CD4-positive, alpha-beta memory T cell (primary cell): Measurements from ENCODE around the gene PSMD4. TPM values are rescaled to one million over a fixed set of nuclear protein-coding genes. Genes with fewer than 3 reads are reported as not detected.

Source experiments
- CTCF ChIA-PET: fragments of 350-600 bp; sonication (Branson Sonifier 250); formaldehyde crosslinking; loops from one replicate; lab custom pipeline; 2021; ENCODE audit warnings: inconsistent platforms; ENCODE audit not compliant: partially characterized antibody; lab: Charles Lee
- POLR2A ChIA-PET: fragments of 350-600 bp; sonication (Branson Sonifier 250); formaldehyde crosslinking; loops from one replicate; lab custom pipeline; 2021; ENCODE audit not compliant: partially characterized antibody; lab: Charles Lee
- DNase-seq, 5 donors: peaks; one replicate each; pipeline versions ENCODE4 v3.0.0 to v3.0.0-alpha.2; 2020 to 2022; ENCODE audit warnings: mixed read lengths in 1 of 5
- H3K27ac ChIP-seq: one replicate; pipeline ENCODE4 v1.7.0; 2013; ENCODE audit warnings: low read depth, low read length
- H3K27me3 ChIP-seq: 2 replicates; pipeline ENCODE4 v1.7.0; 2013; ENCODE audit warnings: mild to moderate bottlenecking, low read length, moderate library complexity; ENCODE audit not compliant: insufficient read depth
- H3K36me3 ChIP-seq: 2 replicates; pipeline ENCODE4 v1.7.0; 2013; ENCODE audit warnings: mild to moderate bottlenecking, low read length, moderate library complexity; ENCODE audit not compliant: insufficient read depth
- H3K4me1 ChIP-seq: 2 replicates; pipeline ENCODE4 v1.7.0; 2013; ENCODE audit warnings: mild to moderate bottlenecking, low read length, moderate library complexity; ENCODE audit not compliant: insufficient read depth
- H3K4me3 ChIP-seq, 2 donors: one replicate each; pipeline ENCODE4 v1.7.0; 2013; ENCODE audit warnings: low read length in 2 of 2, mild to moderate bottlenecking in 1 of 2
- H3K9me3 ChIP-seq, 2 donors: one replicate each; pipeline ENCODE4 v1.7.0; 2013; ENCODE audit warnings: low read length in 2 of 2, control low read depth in 1 of 2; ENCODE audit not compliant: control insufficient read depth in 1 of 2
- H3K27ac Mint-ChIP-seq, 7 donors: one replicate each; pipeline ENCODE4 v1.8.0; 2020 to 2021; ENCODE audit warnings: mixed read lengths in 7 of 7, mild to moderate bottlenecking in 6 of 7, inconsistent platforms in 3 of 7, moderate library complexity in 3 of 7
- H3K27me3 Mint-ChIP-seq, 2 donors: one replicate each; pipeline ENCODE4 v1.8.0; 2020 to 2021; ENCODE audit warnings: mixed read lengths in 2 of 2
- H3K36me3 Mint-ChIP-seq, 2 donors: one replicate each; pipeline ENCODE4 v1.8.0; 2020 to 2021; ENCODE audit warnings: mixed read lengths in 2 of 2, inconsistent platforms in 1 of 2, mild to moderate bottlenecking in 1 of 2
- H3K4me1 Mint-ChIP-seq, 4 donors: one replicate each; pipeline ENCODE4 v1.8.0; 2020 to 2021; ENCODE audit warnings: mixed read lengths in 4 of 4, mild to moderate bottlenecking in 1 of 4
- H3K4me3 Mint-ChIP-seq, 8 donors: one replicate each; pipeline ENCODE4 v1.8.0; 2020 to 2021; ENCODE audit warnings: mixed read lengths in 8 of 8, mild to moderate bottlenecking in 7 of 8, moderate library complexity in 6 of 8, inconsistent platforms in 3 of 8
- H3K9me3 Mint-ChIP-seq, 8 donors: one replicate each; pipeline ENCODE4 v1.8.0; 2020 to 2021; ENCODE audit warnings: mixed read lengths in 8 of 8, mild to moderate bottlenecking in 5 of 8, inconsistent platforms in 3 of 8, moderate library complexity in 1 of 8
- intact Hi-C: fragments of 100-400 bp; cut with micrococcal nuclease; formaldehyde crosslinking; loops from one replicate; pipeline ENCODE4 v1.15.1; 2023
- polyA plus RNA-seq, 2 donors: library from polyadenylated mRNA; unstranded; fragments of 300-500 nt; fragmentation: Illumina TruSeq; gene quantifications; one replicate each; pipeline ENCODE4 v1.2.3, GENCODE V29; 2021
- total RNA-seq, 2 experiments: library from RNA; stranded (reverse); gene quantifications; one replicate each; pipeline ENCODE4 v1.2.3, GENCODE V29; 2021

The PSMD4 gene
- total and polyA plus RNA-seq, 4 experiments from 2014 or later: 143 to 380 (median 196) TPM

DNA sequence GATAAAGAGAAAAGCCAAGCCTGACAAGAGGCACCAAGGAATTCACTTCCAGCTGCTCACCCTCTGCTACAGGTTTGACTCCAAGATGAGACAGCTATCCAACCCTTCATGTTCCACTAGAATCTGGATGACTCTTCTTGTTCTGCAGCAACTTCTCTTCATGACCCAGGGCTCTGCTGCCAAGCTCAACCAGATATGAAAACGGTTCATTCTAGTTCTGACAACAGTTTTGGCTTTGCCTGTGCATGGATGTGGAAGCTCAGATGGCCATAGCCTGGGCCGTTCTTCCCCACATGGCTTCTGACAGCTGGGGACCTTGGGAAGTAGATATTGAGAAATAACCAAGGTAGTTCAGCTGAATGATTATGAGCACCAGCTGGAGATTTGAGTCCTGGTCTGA, 59.0 kb downstream of the PSMD4 start:
- Mint-ChIP-seq H3K36me3 (peaks cover 28 to 78% of the 10 kb centered on the region in 2 donors), H3K9me3 (no peaks in the 10 kb centered on the region), H3K4me3 (no peak overlapping the region), H3K27me3 (no peaks in the 10 kb centered on the region), H3K4me1 (peaks cover 27 to 53% (median 36%) of the 10 kb centered on the region in 4 donors), H3K27ac (peak overlapping the region in 5 of 7 donors; percentile 9 to 31 (median 19))
- POLR2A ChIA-PET: interaction anchor here (2.3 kb wide), 1 partner anchor 13 kb away, joined by 14 read pairs; the partner anchor contains the start of gene PI4KB
- no peak for DNase-seq
- Histone ChIP-seq H3K36me3 (peaks cover 66% of the 10 kb centered on the region), H3K27me3 (no peaks in the 10 kb centered on the region), H3K4me1 (peaks cover 37% of the 10 kb centered on the region), H3K9me3 (no peaks in the 10 kb centered on the region), H3K27ac (no peak overlapping the region), H3K4me3 (no peak overlapping the region)
- intact Hi-C loops: no loop called here
- CTCF ChIA-PET: interaction anchor here (0.9 to 5.8 kb wide), 4 partner anchors 12 to 82 kb away, joined by 3 to 46 read pairs (median 6); no protein-coding TSS in a partner anchor

- ChIA-PET POLR2A (interaction anchor here (2.3 kb wide), 1 partner anchor 12 kb away, joined by 14 read pairs; the partner anchor contains the start of gene PI4KB), CTCF (interaction anchor here (0.9 to 5.8 kb wide), 4 partner anchors 13 to 81 kb away, joined by 3 to 46 read pairs (median 6); no protein-coding TSS in a partner anchor)
- Histone ChIP-seq H3K27me3 (no peaks in the 10 kb centered on the region), H3K4me3 (no peak overlapping the region), H3K4me1 (peaks cover 37% of the 10 kb centered on the region), H3K27ac (no peak overlapping the region), H3K9me3 (no peaks in the 10 kb centered on the region), H3K36me3 (peaks cover 62% of the 10 kb centered on the region)
- Mint-ChIP-seq H3K4me3 (no peak overlapping the region), H3K27ac (peak overlapping the region in 4 of 7 donors; percentile 4 to 75 (median 34)), H3K27me3 (no peaks in the 10 kb centered on the region), H3K4me1 (peaks cover 28 to 57% (median 39%) of the 10 kb centered on the region in 4 donors), H3K36me3 (peaks cover 28 to 78% of the 10 kb centered on the region in 2 donors), H3K9me3 (no peaks in the 10 kb centered on the region)
- no peak for DNase-seq
- intact Hi-C loops: no loop called here
Measured at GRCh38 chr1:151314137-151314875, 59.8 kb downstream of the PSMD4 start.

DNA sequence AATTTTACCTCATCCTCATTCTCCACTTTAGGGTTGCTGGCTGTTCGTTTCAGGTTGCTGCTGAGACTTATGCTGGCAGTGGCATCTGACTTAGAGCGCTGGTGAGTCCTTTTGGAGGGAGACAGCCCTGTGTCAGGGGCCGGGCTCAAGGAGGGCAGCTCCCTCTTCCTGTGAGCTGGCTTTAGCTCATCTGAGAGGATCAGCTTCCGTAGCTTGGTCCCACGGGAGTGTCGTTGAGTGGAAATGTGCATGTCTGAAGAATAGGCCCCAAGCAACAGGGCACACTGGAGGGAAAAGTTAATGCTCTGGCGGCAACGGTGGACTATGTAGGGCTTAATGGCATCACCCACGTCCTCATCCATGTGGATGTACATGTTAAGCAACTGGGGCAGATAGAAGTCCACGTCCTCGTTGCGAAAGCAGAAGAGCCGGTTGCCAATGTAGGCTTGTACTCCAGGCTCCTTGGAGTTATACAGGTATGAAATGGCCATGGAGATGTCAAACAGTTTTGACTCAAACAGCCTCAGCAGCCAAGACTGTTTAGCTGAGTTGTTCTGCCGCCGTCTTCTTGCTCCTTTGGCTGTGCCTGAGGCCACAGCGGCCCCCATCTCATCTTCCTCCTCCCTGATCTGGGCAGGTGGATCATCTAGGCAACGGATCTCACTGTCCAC, 61.2 kb downstream of the PSMD4 start:
- Histone ChIP-seq H3K9me3 (no peaks in the 10 kb centered on the region), H3K27ac (no peak overlapping the region), H3K4me3 (no peak overlapping the region), H3K4me1 (peaks cover 37% of the 10 kb centered on the region), H3K36me3 (peaks cover 56% of the 10 kb centered on the region), H3K27me3 (no peaks in the 10 kb centered on the region)
- CTCF ChIA-PET: interaction anchor here (6.7 kb wide), 1 partner anchor 14 kb away, joined by 34 read pairs; no protein-coding TSS in a partner anchor
- intact Hi-C loops: no loop called here
- no peaks in the 10 kb centered on the region for H3K9me3 Mint-ChIP-seq
- POLR2A ChIA-PET: interaction anchor here (2.4 kb wide), 1 partner anchor 12 kb away, joined by 15 read pairs; the partner anchor contains the start of gene PI4KB
- no peak for DNase-seq
- H3K4me3 Mint-ChIP-seq: no peak overlapping the region
- H3K4me1 Mint-ChIP-seq: peaks cover 29 to 64% (median 45%) of the 10 kb centered on the region in 4 donors
- no peaks in the 10 kb centered on the region for H3K27me3 Mint-ChIP-seq
- peak overlapping the region; percentile 21 to 81 (median 48) for H3K27ac Mint-ChIP-seq
- peaks cover 31 to 78% of the 10 kb centered on the region in 2 donors for H3K36me3 Mint-ChIP-seq

Other genes starting within 250 kb of the PSMD4 start
- 10 to 100 TPM; 31.4 to 32.1 TPM for gene MINDY1, start 247.8 kb upstream of the PSMD4 start, total RNA-seq
- gene MINDY1, start 247.8 kb upstream of the PSMD4 start, polyA plus RNA-seq: 10 to 100 TPM in 1 of 2 donors, 1 to 10 TPM in 1; 6.5 to 17.6 TPM
- 10 to 100 TPM; 35.0 to 38.9 TPM for gene PRUNE1, start 246.3 kb upstream of the PSMD4 start, total RNA-seq
- 10 to 100 TPM; 52.6 to 59.0 TPM for gene PRUNE1, start 246.3 kb upstream of the PSMD4 start, polyA plus RNA-seq
- 1 to 10 TPM; 4.6 to 8.3 TPM for gene BNIPL, start 218.1 kb upstream of the PSMD4 start, total RNA-seq
- gene BNIPL, start 218.1 kb upstream of the PSMD4 start, polyA plus RNA-seq: not detected
- 1 to 10 TPM; 2.4 to 3.5 TPM for gene C1orf56, start 207.0 kb upstream of the PSMD4 start, total RNA-seq
- gene C1orf56, start 207.0 kb upstream of the PSMD4 start, polyA plus RNA-seq: 1 to 10 TPM; 1.4 to 3.6 TPM
- 100 to 1,000 TPM; 478 to 483 TPM for gene CDC42SE1, start 195.1 kb upstream of the PSMD4 start, total RNA-seq
- 100 to 1,000 TPM in 1 of 2 donors, 10 to 100 TPM in 1; 66.2 to 100 TPM for gene CDC42SE1, start 195.1 kb upstream of the PSMD4 start, polyA plus RNA-seq
- gene MLLT11, start 194.3 kb upstream of the PSMD4 start, total RNA-seq: 1 to 10 TPM; 4.5 to 4.9 TPM
- gene MLLT11, start 194.3 kb upstream of the PSMD4 start, polyA plus RNA-seq: 1 to 10 TPM; 3.6 to 3.9 TPM
- 10 to 100 TPM; 36.8 to 42.8 TPM for gene GABPB2, start 184.0 kb upstream of the PSMD4 start, total RNA-seq
- 10 to 100 TPM in 1 of 2 donors, 1 to 10 TPM in 1; 4.9 to 14.2 TPM for gene GABPB2, start 184.0 kb upstream of the PSMD4 start, polyA plus RNA-seq
- gene SEMA6C, start 108.1 kb upstream of the PSMD4 start, total RNA-seq: 1 to 10 TPM; 7.6 to 8.2 TPM
- gene SEMA6C, start 108.1 kb upstream of the PSMD4 start, polyA plus RNA-seq: 1 to 10 TPM in 1 of 2 donors, under 1 TPM in 1; 0.54 to 2.1 TPM
- gene TNFAIP8L2, start 98.1 kb upstream of the PSMD4 start, total RNA-seq: 10 to 100 TPM; 45.9 to 49.7 TPM
- gene TNFAIP8L2, start 98.1 kb upstream of the PSMD4 start, polyA plus RNA-seq: 10 to 100 TPM; 10.8 to 42.3 TPM
- gene LYSMD1, start 88.8 kb upstream of the PSMD4 start, total RNA-seq: 1 to 10 TPM; 1.0 to 1.3 TPM
- gene LYSMD1, start 88.8 kb upstream of the PSMD4 start, polyA plus RNA-seq: under 1 TPM in 1 of 2 donors, not detected in 1; 0.59 TPM
- gene SCNM1, start 88.6 kb upstream of the PSMD4 start, total RNA-seq: 10 to 100 TPM; 57.4 to 61.4 TPM
- 10 to 100 TPM; 76.5 to 80.9 TPM for gene SCNM1, start 88.6 kb upstream of the PSMD4 start, polyA plus RNA-seq
- gene TMOD4, start 78.8 kb upstream of the PSMD4 start, total RNA-seq: 1 to 10 TPM; 6.4 TPM
- gene TMOD4, start 78.8 kb upstream of the PSMD4 start, polyA plus RNA-seq: not detected
- gene VPS72, start 64.5 kb upstream of the PSMD4 start, total RNA-seq: 10 to 100 TPM; 68.1 to 68.4 TPM
- 100 to 1,000 TPM in 1 of 2 donors, 10 to 100 TPM in 1; 80.6 to 102 TPM for gene VPS72, start 64.5 kb upstream of the PSMD4 start, polyA plus RNA-seq
- 10 to 100 TPM; 50.8 to 53.1 TPM for gene PIP5K1A, start 56.2 kb upstream of the PSMD4 start, total RNA-seq
- gene PIP5K1A, start 56.2 kb upstream of the PSMD4 start, polyA plus RNA-seq: 10 to 100 TPM; 13.7 to 16.2 TPM
- gene ZNF687, start 27.6 kb downstream of the PSMD4 start, total RNA-seq: 10 to 100 TPM; 39.2 to 39.3 TPM
- gene ZNF687, start 27.6 kb downstream of the PSMD4 start, polyA plus RNA-seq: 1 to 10 TPM in 1 of 2 donors, under 1 TPM in 1; 0.36 to 1.3 TPM
- gene PI4KB, start 72.7 kb downstream of the PSMD4 start, total RNA-seq: 10 to 100 TPM; 87.2 to 97.4 TPM
- gene PI4KB, start 72.7 kb downstream of the PSMD4 start, polyA plus RNA-seq: 10 to 100 TPM; 56.6 to 68.8 TPM
- 10 to 100 TPM; 56.3 to 64.3 TPM for gene RFX5, start 92.5 kb downstream of the PSMD4 start, total RNA-seq
- gene RFX5, start 92.5 kb downstream of the PSMD4 start, polyA plus RNA-seq: 10 to 100 TPM; 32.1 to 33.6 TPM
- gene SELENBP1, start 118.0 kb downstream of the PSMD4 start, total RNA-seq: not detected
- gene SELENBP1, start 118.0 kb downstream of the PSMD4 start, polyA plus RNA-seq: not detected
- gene PSMB4, start 144.8 kb downstream of the PSMD4 start, total RNA-seq: 100 to 1,000 TPM; 189 to 202 TPM
- 10 to 100 TPM; 68.2 to 85.7 TPM for gene PSMB4, start 144.8 kb downstream of the PSMD4 start, polyA plus RNA-seq
- gene POGZ, start 204.8 kb downstream of the PSMD4 start, total RNA-seq: 100 to 1,000 TPM; 125 to 130 TPM
- gene POGZ, start 204.8 kb downstream of the PSMD4 start, polyA plus RNA-seq: 1 to 10 TPM in 1 of 2 donors, under 1 TPM in 1; 0.87 to 6.5 TPM